ENCODE data around the gene RGL1. TPM values are rescaled to one million over a fixed set of nuclear protein-coding genes. Genes with fewer than 3 reads are reported as not detected.

The RGL1 gene
- total RNA-seq, 1 donor from 2014 or later = 28.2 TPM

- Histone ChIP-seq H3K27me3 (ENCODE audit: control insufficient read depth in 3 of 3, insufficient read depth in 3 of 3, low read length in 3 of 3) (no peaks in the 10 kb centered on the region), H3K4me3 (ENCODE audit: low read length in 3 of 3) (no peak overlapping the region), H3K4me1 (ENCODE audit: control insufficient read depth in 3 of 3, insufficient read depth in 3 of 3, low read length in 3 of 3) (no peaks in the 10 kb centered on the region), H3K27ac (ENCODE audit: low read depth, low read length) (no peak overlapping the region), H3K9ac (ENCODE audit: low read depth in 1 of 3, low read length in 3 of 3) (no peak overlapping the region), H3K9me3 (ENCODE audit: control insufficient read depth in 3 of 3, low read length in 3 of 3) (peaks cover 0 to 3% (median 0%) of the 10 kb centered on the region in 3 donors), H3K36me3 (ENCODE audit: control insufficient read depth in 3 of 3, insufficient read depth in 3 of 3, low read length in 3 of 3) (no peaks in the 10 kb centered on the region)
Measured at GRCh38 chr1:183773482-183774274, 31.2 kb upstream of the RGL1 start.

- Histone ChIP-seq H3K27ac (ENCODE audit: low read depth, low read length) (no peak overlapping the region), H3K9me3 (ENCODE audit: control insufficient read depth in 3 of 3, low read length in 3 of 3) (peaks cover 0 to 3% (median 0%) of the 10 kb centered on the region in 3 donors), H3K27me3 (ENCODE audit: control insufficient read depth in 3 of 3, insufficient read depth in 3 of 3, low read length in 3 of 3) (no peaks in the 10 kb centered on the region), H3K4me1 (ENCODE audit: control insufficient read depth in 3 of 3, insufficient read depth in 3 of 3, low read length in 3 of 3) (no peaks in the 10 kb centered on the region), H3K4me3 (ENCODE audit: low read length in 3 of 3) (no peak overlapping the region), H3K36me3 (ENCODE audit: control insufficient read depth in 3 of 3, insufficient read depth in 3 of 3, low read length in 3 of 3) (no peaks in the 10 kb centered on the region), H3K9ac (ENCODE audit: low read depth in 1 of 3, low read length in 3 of 3) (no peak overlapping the region)
Measured at GRCh38 chr1:183774938-183775337, 30.0 kb upstream of the RGL1 start.

GRCh38 chr1:183776731-183777130 is 28.2 kb upstream of the RGL1 start:
- Histone ChIP-seq H3K4me1 (ENCODE audit: control insufficient read depth in 3 of 3, insufficient read depth in 3 of 3, low read length in 3 of 3) (no peaks in the 10 kb centered on the region), H3K4me3 (ENCODE audit: low read length in 3 of 3) (no peak overlapping the region), H3K36me3 (ENCODE audit: control insufficient read depth in 3 of 3, insufficient read depth in 3 of 3, low read length in 3 of 3) (no peaks in the 10 kb centered on the region), H3K9ac (ENCODE audit: low read depth in 1 of 3, low read length in 3 of 3) (no peak overlapping the region), H3K9me3 (ENCODE audit: control insufficient read depth in 3 of 3, low read length in 3 of 3) (no peaks in the 10 kb centered on the region), H3K27me3 (ENCODE audit: control insufficient read depth in 3 of 3, insufficient read depth in 3 of 3, low read length in 3 of 3) (no peaks in the 10 kb centered on the region), H3K27ac (ENCODE audit: low read depth, low read length) (no peak overlapping the region)

GRCh38 chr1:183777328-183777727 is 27.6 kb upstream of the RGL1 start:
- Histone ChIP-seq H3K4me1 (ENCODE audit: control insufficient read depth in 3 of 3, insufficient read depth in 3 of 3, low read length in 3 of 3) (no peaks in the 10 kb centered on the region), H3K36me3 (ENCODE audit: control insufficient read depth in 3 of 3, insufficient read depth in 3 of 3, low read length in 3 of 3) (no peaks in the 10 kb centered on the region), H3K9ac (ENCODE audit: low read depth in 1 of 3, low read length in 3 of 3) (no peak overlapping the region), H3K4me3 (ENCODE audit: low read length in 3 of 3) (no peak overlapping the region), H3K27ac (ENCODE audit: low read depth, low read length) (no peak overlapping the region), H3K27me3 (ENCODE audit: control insufficient read depth in 3 of 3, insufficient read depth in 3 of 3, low read length in 3 of 3) (no peaks in the 10 kb centered on the region), H3K9me3 (ENCODE audit: control insufficient read depth in 3 of 3, low read length in 3 of 3) (no peaks in the 10 kb centered on the region)

- no peak overlapping the region for H3K27ac ChIP-seq (ENCODE audit: low read depth, low read length)
- no peaks in the 10 kb centered on the region for H3K27me3 ChIP-seq (ENCODE audit: control insufficient read depth in 3 of 3, insufficient read depth in 3 of 3, low read length in 3 of 3)
- no peaks in the 10 kb centered on the region for H3K36me3 ChIP-seq (ENCODE audit: control insufficient read depth in 3 of 3, insufficient read depth in 3 of 3, low read length in 3 of 3)
- no peaks in the 10 kb centered on the region for H3K9me3 ChIP-seq (ENCODE audit: control insufficient read depth in 3 of 3, low read length in 3 of 3)
- no peaks in the 10 kb centered on the region for H3K4me1 ChIP-seq (ENCODE audit: control insufficient read depth in 3 of 3, insufficient read depth in 3 of 3, low read length in 3 of 3)
- H3K9ac ChIP-seq (ENCODE audit: low read depth in 1 of 3, low read length in 3 of 3) = no peak overlapping the region
- H3K4me3 ChIP-seq (ENCODE audit: low read length in 3 of 3) = no peak overlapping the region
Measured at GRCh38 chr1:183778045-183778444, 26.9 kb upstream of the RGL1 start.

- Histone ChIP-seq H3K27ac (ENCODE audit: low read depth, low read length) (no peak overlapping the region), H3K9ac (ENCODE audit: low read depth in 1 of 3, low read length in 3 of 3) (no peak overlapping the region), H3K4me3 (ENCODE audit: low read length in 3 of 3) (no peak overlapping the region), H3K4me1 (ENCODE audit: control insufficient read depth in 3 of 3, insufficient read depth in 3 of 3, low read length in 3 of 3) (peaks cover under 1 to 5% (median 2%) of the 10 kb centered on the region in 3 donors), H3K27me3 (ENCODE audit: control insufficient read depth in 3 of 3, insufficient read depth in 3 of 3, low read length in 3 of 3) (no peaks in the 10 kb centered on the region), H3K9me3 (ENCODE audit: control insufficient read depth in 3 of 3, low read length in 3 of 3) (no peaks in the 10 kb centered on the region), H3K36me3 (ENCODE audit: control insufficient read depth in 3 of 3, insufficient read depth in 3 of 3, low read length in 3 of 3) (no peaks in the 10 kb centered on the region)
Measured at GRCh38 chr1:183778568-183779433, 26.1 kb upstream of the RGL1 start.

- Histone ChIP-seq H3K27me3 (ENCODE audit: control insufficient read depth in 3 of 3, insufficient read depth in 3 of 3, low read length in 3 of 3) (no peaks in the 10 kb centered on the region), H3K4me1 (ENCODE audit: control insufficient read depth in 3 of 3, insufficient read depth in 3 of 3, low read length in 3 of 3) (peaks cover 9 to 10% (median 9%) of the 10 kb centered on the region in 3 donors), H3K36me3 (ENCODE audit: control insufficient read depth in 3 of 3, insufficient read depth in 3 of 3, low read length in 3 of 3) (no peaks in the 10 kb centered on the region), H3K9me3 (ENCODE audit: control insufficient read depth in 3 of 3, low read length in 3 of 3) (no peaks in the 10 kb centered on the region), H3K4me3 (ENCODE audit: low read length in 3 of 3) (no peak overlapping the region), H3K9ac (ENCODE audit: low read depth in 1 of 3, low read length in 3 of 3) (no peak overlapping the region), H3K27ac (ENCODE audit: low read depth, low read length) (no peak overlapping the region)
Measured at GRCh38 chr1:183780159-183780558, 24.8 kb upstream of the RGL1 start.

GRCh38 chr1:183780757-183781156 is 24.2 kb upstream of the RGL1 start:
- no peak overlapping the region for H3K27ac ChIP-seq (ENCODE audit: low read depth, low read length)
- no peaks in the 10 kb centered on the region for H3K9me3 ChIP-seq (ENCODE audit: control insufficient read depth in 3 of 3, low read length in 3 of 3)
- H3K9ac ChIP-seq (ENCODE audit: low read depth in 1 of 3, low read length in 3 of 3) = no peak overlapping the region
- no peaks in the 10 kb centered on the region for H3K27me3 ChIP-seq (ENCODE audit: control insufficient read depth in 3 of 3, insufficient read depth in 3 of 3, low read length in 3 of 3)
- no peaks in the 10 kb centered on the region for H3K36me3 ChIP-seq (ENCODE audit: control insufficient read depth in 3 of 3, insufficient read depth in 3 of 3, low read length in 3 of 3)
- H3K4me3 ChIP-seq (ENCODE audit: low read length in 3 of 3) = no peak overlapping the region
- H3K4me1 ChIP-seq (ENCODE audit: control insufficient read depth in 3 of 3, insufficient read depth in 3 of 3, low read length in 3 of 3) = peaks cover 9 to 10% (median 9%) of the 10 kb centered on the region in 3 donors

- H3K27me3 ChIP-seq (ENCODE audit: control insufficient read depth in 3 of 3, insufficient read depth in 3 of 3, low read length in 3 of 3) = no peaks in the 10 kb centered on the region
- no peak overlapping the region for H3K27ac ChIP-seq (ENCODE audit: low read depth, low read length)
- H3K9ac ChIP-seq (ENCODE audit: low read depth in 1 of 3, low read length in 3 of 3) = no peak overlapping the region
- no peak overlapping the region for H3K4me3 ChIP-seq (ENCODE audit: low read length in 3 of 3)
- no peaks in the 10 kb centered on the region for H3K36me3 ChIP-seq (ENCODE audit: control insufficient read depth in 3 of 3, insufficient read depth in 3 of 3, low read length in 3 of 3)
- no peaks in the 10 kb centered on the region for H3K9me3 ChIP-seq (ENCODE audit: control insufficient read depth in 3 of 3, low read length in 3 of 3)
- peaks cover 9 to 10% (median 9%) of the 10 kb centered on the region in 3 donors for H3K4me1 ChIP-seq (ENCODE audit: control insufficient read depth in 3 of 3, insufficient read depth in 3 of 3, low read length in 3 of 3)
Measured at GRCh38 chr1:183783342-183783741, 21.6 kb upstream of the RGL1 start.
